Neural progenitor cell (in vitro differentiated cells): ENCODE data around the gene YARS1.

Experiments used
- EZH2 ChIP-seq: fragments of 200-600 bp; sonication (generic); IDR thresholded peaks from 2 replicates; pipeline ENCODE4 v1.6.1; 2017; ENCODE audit warnings: antibody characterized with exemption, mild to moderate bottlenecking, moderate library complexity
- EZH2phosphoT487 ChIP-seq: fragments of 200-600 bp; sonication (generic); IDR thresholded peaks from 2 replicates; pipeline ENCODE4 v1.6.1; 2017; ENCODE audit warnings: antibody characterized with exemption
- TF ChIP-seq, protein P1 (sequence below): fragments of 200-600 bp; sonication (generic); IDR thresholded peaks from 2 replicates; pipeline ENCODE4 v1.5.1; 2017; ENCODE audit warnings: antibody characterized with exemption, mild to moderate bottlenecking

DNA sequence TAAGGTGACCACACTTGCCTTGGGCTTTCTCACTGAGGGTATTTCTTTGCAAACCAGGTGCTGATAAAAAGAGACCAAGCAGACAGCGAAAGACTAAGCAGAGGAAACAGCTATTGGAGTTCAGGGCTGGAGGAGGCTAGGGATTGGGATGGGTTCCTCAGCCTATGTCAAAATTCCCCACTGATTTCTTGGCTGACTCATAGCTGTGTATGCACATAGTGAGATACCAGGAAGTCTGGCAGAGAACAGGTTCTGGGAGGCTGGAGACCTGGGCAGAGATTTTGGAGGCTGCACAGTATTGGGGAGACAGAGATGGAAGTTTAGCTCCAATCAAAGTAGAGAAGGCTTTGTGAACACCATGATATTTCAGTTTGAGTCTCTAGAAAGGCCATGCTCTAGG, 25.3 kb downstream of the YARS1 start:
- TF ChIP-seq, protein P1, sequence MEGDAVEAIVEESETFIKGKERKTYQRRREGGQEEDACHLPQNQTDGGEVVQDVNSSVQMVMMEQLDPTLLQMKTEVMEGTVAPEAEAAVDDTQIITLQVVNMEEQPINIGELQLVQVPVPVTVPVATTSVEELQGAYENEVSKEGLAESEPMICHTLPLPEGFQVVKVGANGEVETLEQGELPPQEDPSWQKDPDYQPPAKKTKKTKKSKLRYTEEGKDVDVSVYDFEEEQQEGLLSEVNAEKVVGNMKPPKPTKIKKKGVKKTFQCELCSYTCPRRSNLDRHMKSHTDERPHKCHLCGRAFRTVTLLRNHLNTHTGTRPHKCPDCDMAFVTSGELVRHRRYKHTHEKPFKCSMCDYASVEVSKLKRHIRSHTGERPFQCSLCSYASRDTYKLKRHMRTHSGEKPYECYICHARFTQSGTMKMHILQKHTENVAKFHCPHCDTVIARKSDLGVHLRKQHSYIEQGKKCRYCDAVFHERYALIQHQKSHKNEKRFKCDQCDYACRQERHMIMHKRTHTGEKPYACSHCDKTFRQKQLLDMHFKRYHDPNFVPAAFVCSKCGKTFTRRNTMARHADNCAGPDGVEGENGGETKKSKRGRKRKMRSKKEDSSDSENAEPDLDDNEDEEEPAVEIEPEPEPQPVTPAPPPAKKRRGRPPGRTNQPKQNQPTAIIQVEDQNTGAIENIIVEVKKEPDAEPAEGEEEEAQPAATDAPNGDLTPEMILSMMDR = no peak
- no peak for TF ChIP-seq EZH2phosphoT487
- no peak for TF ChIP-seq EZH2
